Measurements from ENCODE around the gene SLC5A3.

SLC5A3 gene

DNA sequence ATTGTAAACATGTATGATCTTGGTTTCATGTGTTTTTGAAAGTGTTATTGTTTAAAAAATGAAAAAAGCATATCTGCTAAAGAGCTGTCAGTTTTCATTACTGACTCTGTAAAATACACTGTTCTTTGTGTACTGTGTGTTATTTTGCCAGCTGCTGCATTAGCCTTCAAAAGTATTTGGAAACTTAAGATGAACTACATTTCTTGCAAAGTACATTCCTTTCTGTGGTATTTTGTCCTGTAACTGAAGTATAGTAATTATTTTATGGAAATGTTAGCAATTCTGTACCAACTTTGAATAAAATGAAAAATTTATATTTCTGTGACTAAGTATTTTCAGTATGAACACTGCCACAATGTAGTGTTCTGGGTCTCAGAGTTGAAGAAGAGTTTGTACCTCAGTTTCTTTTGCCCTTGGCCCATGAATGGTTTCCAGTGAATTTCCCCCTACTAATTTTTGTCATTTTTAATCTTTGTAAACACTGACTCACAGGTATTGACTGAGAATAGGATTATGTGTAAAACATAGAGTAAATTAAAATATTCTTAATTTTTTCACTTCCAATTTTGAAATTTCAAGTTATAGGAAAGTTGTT, 32.7 kb downstream of the SLC5A3 start:
- DNase-seq = no peak

DNA sequence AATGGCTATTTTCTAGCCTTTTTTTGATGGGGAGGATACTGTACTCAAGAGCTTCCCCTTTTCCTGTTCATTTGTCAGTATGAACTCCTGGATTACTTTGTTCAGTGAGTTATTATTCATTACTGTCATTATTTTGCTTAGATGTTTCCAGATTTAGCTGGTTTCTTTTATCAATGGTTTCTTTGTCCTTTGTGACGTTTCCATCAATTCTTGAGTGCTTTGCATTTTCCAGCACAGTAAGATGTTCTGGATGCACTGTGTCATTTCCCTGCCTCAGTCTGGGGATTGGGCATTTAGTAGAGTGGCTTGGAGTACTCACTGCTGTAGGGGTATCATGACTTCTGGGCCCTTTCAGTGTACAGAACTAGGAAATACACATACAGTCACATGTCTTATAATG, 34.2 kb downstream of the SLC5A3 start:
- no peak for DNase-seq

DNA sequence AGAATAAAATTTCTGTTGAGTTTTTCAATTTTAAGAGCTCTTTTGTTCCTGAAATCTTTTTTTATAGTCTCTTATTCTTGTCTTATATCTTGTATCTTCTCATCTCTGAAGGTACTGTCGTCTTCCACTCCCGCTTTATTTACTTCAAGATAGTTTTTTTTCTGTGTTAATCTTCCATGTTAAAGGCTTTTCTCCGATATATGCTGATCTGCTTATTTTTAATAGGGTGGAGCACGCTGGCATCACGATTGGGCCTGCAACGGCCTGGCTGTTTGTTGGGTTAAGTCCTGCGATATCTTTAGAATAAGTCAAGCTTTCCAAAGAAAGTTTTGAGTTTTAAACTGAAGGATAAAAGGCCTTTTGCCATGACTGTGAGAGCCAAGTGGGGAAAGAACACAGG, 35.7 kb downstream of the SLC5A3 start:
- DNase-seq = no peak

DNA sequence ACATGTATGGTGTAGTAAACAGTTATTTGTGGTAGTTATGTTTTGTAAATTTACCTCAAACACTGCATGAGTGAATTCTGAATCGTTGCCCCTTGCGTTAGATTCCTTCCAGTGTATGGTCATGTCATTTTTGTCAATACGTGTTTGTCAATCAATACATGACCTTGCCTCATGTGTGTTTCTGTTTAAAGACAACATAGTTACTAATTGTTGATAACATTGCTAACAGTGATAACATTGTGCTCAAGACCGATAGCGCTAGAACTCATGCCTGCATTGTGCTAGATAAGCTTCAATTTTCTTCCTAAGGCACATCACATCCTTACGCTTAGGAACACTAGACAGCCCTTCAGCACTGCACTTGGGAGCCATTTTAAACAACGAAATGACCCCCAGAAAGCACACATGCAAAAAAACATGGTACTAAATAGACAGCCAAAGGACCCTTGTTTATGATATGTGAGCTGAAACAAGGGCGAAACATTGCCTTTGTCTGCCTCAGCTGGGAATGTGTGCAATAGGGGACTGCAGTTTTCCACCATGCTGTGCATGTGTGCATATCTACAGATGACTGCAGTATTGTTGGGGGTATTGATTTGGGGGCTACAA, 37.3 kb downstream of the SLC5A3 start:
- DNase-seq = peak; percentile 22

DNA sequence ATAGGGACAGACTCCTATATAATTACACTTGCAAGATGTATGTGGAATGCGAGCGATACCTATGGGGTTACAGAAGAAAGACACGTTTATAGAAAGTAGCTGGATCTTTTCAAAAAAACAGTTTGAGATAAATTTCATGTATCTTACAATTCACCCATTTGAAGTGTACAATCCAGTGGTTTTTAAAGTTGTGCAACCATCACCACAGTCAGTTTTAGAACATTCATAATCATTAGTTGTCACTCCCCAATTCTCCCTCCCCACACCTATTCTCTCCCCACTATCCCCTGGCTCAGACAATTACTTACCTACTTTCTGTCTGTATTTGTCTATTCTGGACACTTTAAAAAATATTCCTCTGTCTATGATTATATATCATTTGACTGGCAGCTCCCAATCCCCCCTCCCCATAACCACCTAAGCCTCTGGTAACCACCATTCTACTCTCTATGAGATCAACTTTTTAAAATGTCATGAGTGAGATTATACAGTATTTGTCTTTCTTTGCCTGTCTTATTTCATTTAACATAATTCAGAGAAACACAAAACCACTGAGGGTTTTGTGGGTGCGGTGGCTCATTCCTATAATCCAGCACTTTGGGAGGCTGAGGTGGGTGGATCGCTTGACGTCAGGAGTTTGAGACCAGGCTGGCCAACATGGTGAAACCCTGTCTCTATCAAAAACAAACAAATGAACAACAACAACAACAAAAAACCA, 39.1 kb downstream of the SLC5A3 start:
- DNase-seq = no peak

DNA sequence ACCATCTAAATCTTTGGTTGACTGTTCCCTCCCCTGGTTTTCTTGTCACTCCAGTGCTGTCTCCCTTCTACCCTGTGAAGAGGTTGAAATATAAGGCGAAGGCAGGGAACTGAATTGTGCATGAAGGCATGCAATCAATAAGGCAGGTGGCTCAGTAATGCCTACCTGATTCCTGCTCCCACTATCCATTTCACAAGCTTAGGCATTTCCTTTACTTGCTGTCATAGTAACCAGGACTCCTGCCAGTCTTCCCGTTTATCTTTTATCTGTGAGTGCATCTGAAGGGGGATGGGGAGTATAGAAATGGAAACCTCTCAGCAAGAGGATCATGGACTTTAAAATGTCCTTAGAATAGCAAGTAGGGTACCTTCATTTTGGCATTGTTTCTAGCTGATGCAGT, 40.5 kb downstream of the SLC5A3 start:
- DNase-seq = no peak

DNA sequence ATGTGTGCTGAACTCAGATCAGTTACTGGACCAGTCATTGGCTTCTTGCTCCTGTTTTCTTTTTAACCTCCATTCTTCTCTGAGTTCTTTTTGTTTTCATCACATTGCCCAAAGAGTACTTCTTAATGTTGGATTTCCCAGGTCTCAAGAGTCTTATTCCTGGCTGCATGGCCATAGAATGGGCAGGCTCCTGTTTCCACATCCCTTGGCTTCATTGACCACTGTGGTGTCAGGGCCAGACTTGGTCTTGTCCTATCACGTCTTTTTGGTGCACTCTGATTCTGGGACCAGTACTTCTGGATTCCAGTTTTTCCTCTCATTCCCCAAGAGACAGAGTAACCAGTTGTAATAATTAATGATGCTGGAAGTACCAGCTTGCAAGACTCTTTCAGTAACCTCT, 41.8 kb downstream of the SLC5A3 start:
- DNase-seq = no peak

DNA sequence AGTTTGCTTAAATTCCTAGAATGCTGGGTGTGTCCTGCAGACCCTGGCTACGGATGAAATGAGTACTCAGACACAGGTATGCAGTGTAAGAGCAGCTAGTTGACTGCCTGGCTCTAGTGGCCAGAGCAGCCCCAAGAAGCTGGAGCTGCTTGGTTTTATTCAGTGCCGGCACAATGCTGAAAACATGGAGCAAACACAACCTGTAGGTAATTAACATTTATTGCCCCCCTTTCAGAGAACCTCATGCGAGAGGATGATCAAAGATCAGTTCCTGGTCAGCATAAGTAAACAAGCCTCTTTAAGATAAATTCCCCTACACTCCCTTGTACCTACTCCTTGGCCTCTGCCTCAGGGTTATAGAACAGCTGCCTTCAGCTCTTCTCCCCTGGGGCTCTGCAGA, 43.2 kb downstream of the SLC5A3 start:
- DNase-seq = no peak

DNA sequence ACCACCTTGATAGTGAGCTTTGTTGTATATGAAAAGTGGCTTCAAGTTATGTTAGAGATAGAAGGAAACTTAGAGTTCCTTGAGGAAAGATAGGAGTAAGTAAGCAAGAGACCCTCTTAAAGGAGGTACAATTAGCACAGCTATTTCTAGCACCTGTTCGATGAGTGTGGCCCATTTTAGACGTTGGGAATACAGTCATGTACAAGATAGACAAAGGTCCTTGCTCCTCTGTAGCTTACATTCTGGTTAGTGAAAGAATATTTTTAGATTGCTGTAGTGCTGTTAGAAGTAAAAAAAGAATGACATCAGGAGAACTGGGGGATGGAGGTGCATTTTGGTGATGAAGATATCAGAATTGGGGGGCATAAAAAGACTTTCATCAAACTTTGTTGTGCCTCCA, 47.5 kb downstream of the SLC5A3 start:
- no peak for DNase-seq

DNA sequence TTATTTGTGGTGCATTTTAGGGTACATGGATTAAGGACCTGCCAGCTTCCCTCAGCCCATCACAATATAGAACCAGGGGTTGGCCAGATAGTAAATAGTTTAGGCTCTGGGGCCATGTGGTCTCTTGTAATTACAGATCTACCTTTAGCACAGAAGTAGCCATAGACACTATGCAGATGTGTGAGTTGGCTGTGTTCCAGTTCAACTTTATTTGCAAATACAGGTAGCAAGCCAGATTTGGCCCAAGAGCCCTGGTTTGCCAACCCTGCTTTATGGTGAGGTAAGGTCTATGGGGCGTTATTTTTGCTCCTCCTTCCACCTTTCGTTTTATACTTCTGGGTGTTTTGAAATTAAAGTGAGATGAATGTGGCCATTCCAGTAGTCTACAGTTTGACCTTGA, 48.7 kb downstream of the SLC5A3 start:
- DNase-seq = no peak

Data from eye (tissue), 1 donor.